ENCODE results near the gene EPN1.

EPN1 gene

GRCh38 chr19:55661826-55662225 is 13.2 kb upstream of the EPN1 start:
- DNase-seq = no peak

GRCh38 chr19:55663846-55664536 is 11.0 kb upstream of the EPN1 start:
- DNase-seq = no peak

- DNase-seq = no peak
Observed at GRCh38 chr19:55666343-55667005, 8.6 kb upstream of the EPN1 start.

GRCh38 chr19:55667006-55667381 is 8.0 kb upstream of the EPN1 start:
- DNase-seq = no peak

GRCh38 chr19:55667511-55667910 is 7.5 kb upstream of the EPN1 start:
- no peak for DNase-seq

- DNase-seq = no peak
Observed at GRCh38 chr19:55667958-55668357, 7.1 kb upstream of the EPN1 start.

GRCh38 chr19:55668603-55669348 is 6.2 kb upstream of the EPN1 start:
- DNase-seq = no peak

- no peak for DNase-seq
Observed at GRCh38 chr19:55669418-55670279, 5.4 kb upstream of the EPN1 start.

GRCh38 chr19:55670280-55671053 is 4.6 kb upstream of the EPN1 start:
- DNase-seq = no peak

- DNase-seq = no peak
Observed at GRCh38 chr19:55671054-55671378, 4.0 kb upstream of the EPN1 start.

- DNase-seq = no peak
Observed at GRCh38 chr19:55672418-55672817, 2.6 kb upstream of the EPN1 start.

- DNase-seq = no peak
Observed at GRCh38 chr19:55673465-55673864, 1.6 kb upstream of the EPN1 start.

- no peak for DNase-seq
Observed at GRCh38 chr19:55673889-55674288, 1.1 kb upstream of the EPN1 start.

GRCh38 chr19:55674459-55674840 is 576 bp upstream of the EPN1 start:
- no peak for DNase-seq

GRCh38 chr19:55675661-55676354 is 782 bp downstream of the EPN1 start:
- DNase-seq = no peak

GRCh38 chr19:55676383-55676782 is 1.4 kb downstream of the EPN1 start:
- no peak for DNase-seq

- DNase-seq = no peak
Observed at GRCh38 chr19:55676889-55677505, 2.0 kb downstream of the EPN1 start.

GRCh38 chr19:55677572-55678028 is 2.6 kb downstream of the EPN1 start:
- DNase-seq = no peak

- peak; percentile 79 for DNase-seq
Observed at GRCh38 chr19:55678121-55678671, 3.2 kb downstream of the EPN1 start.

GRCh38 chr19:55679343-55680257 is 4.6 kb downstream of the EPN1 start:
- DNase-seq = no peak

All from inflammatory macrophage treated with lipopolysaccharide for 4 hours (primary cell).